ENCODE results near the gene TSC2.

DNA sequence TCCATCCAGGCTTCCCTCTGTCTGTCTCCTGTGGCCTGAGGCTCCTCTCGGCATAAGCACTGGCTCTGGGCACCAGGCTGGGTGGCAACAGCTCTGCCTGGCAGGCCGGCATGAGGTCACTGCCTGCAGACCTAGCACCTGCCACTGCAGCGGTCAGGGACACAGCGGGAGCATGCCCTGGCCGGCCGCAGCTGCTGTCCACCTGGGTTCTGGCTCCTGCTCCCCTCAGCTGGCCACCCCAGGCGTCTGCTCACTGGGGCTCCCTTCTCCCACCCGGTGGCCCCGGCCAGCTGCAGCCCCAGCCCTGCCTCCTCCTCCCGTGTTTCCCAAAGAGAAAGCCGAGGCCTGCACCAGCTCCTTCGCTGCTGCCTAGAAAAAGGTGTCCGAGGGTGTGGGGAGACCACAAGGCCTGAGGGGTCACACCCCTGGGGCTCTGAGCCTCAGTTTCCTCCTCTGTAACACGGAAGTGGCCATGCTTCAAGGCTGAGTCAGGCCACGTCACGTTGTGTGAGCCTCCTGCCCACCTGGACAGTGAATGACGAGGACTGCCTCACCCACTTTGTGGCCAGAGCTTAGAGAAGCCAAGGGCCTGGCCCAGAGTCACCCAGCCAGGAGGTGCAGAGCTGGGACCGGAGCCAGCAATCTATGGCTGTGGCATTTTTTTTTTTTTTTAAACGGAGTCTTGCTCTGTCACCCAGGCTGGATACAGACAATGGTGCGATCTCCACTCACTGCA lies 6.8 kb upstream of the TSC2 start:
- no peak for TF ChIP-seq OTX1 (CRISPR knock-in tag; IDR thresholded peaks at IDR 0.05)
- no peak for TF ChIP-seq ZNF232 (CRISPR knock-in tag; IDR thresholded peaks at IDR 0.05)
- no peak for TF ChIP-seq GATAD2A (IDR thresholded peaks at IDR 0.05)
- TF ChIP-seq GABPB1 (CRISPR knock-in tag; IDR thresholded peaks at IDR 0.05), result no peak
- TF ChIP-seq, protein P1, sequence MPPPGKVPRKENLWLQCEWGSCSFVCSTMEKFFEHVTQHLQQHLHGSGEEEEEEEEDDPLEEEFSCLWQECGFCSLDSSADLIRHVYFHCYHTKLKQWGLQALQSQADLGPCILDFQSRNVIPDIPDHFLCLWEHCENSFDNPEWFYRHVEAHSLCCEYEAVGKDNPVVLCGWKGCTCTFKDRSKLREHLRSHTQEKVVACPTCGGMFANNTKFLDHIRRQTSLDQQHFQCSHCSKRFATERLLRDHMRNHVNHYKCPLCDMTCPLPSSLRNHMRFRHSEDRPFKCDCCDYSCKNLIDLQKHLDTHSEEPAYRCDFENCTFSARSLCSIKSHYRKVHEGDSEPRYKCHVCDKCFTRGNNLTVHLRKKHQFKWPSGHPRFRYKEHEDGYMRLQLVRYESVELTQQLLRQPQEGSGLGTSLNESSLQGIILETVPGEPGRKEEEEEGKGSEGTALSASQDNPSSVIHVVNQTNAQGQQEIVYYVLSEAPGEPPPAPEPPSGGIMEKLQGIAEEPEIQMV (tag; conservative IDR thresholded peaks at IDR 0.05; ENCODE audit: low read depth), result no peak
- no peak for TF ChIP-seq ZNF274 (IDR thresholded peaks at IDR 0.05; ENCODE audit: borderline replicate concordance, low read depth, low read length)
- TF ChIP-seq, protein P2, sequence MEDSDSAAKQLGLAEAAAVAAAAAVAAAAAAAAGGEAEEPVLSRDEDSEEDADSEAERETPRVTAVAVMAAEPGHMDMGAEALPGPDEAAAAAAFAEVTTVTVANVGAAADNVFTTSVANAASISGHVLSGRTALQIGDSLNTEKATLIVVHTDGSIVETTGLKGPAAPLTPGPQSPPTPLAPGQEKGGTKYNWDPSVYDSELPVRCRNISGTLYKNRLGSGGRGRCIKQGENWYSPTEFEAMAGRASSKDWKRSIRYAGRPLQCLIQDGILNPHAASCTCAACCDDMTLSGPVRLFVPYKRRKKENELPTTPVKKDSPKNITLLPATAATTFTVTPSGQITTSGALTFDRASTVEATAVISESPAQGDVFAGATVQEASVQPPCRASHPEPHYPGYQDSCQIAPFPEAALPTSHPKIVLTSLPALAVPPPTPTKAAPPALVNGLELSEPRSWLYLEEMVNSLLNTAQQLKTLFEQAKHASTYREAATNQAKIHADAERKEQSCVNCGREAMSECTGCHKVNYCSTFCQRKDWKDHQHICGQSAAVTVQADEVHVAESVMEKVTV (CRISPR knock-in tag; IDR thresholded peaks at IDR 0.05), result no peak
- TF ChIP-seq, protein P3, sequence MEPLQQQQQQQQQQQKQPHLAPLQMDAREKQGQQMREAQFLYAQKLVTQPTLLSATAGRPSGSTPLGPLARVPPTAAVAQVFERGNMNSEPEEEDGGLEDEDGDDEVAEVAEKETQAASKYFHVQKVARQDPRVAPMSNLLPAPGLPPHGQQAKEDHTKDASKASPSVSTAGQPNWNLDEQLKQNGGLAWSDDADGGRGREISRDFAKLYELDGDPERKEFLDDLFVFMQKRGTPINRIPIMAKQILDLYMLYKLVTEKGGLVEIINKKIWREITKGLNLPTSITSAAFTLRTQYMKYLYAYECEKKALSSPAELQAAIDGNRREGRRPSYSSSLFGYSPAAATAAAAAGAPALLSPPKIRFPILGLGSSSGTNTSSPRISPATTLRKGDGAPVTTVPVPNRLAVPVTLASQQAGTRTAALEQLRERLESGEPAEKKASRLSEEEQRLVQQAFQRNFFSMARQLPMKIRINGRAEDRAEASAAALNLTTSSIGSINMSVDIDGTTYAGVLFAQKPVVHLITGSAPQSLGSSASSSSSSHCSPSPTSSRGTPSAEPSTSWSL (CRISPR knock-in tag; IDR thresholded peaks at IDR 0.05; ENCODE audit: borderline replicate concordance), result no peak
- TF ChIP-seq POLR2A (conservative IDR thresholded peaks at IDR 0.05), result no peak
- TF ChIP-seq, protein P4, sequence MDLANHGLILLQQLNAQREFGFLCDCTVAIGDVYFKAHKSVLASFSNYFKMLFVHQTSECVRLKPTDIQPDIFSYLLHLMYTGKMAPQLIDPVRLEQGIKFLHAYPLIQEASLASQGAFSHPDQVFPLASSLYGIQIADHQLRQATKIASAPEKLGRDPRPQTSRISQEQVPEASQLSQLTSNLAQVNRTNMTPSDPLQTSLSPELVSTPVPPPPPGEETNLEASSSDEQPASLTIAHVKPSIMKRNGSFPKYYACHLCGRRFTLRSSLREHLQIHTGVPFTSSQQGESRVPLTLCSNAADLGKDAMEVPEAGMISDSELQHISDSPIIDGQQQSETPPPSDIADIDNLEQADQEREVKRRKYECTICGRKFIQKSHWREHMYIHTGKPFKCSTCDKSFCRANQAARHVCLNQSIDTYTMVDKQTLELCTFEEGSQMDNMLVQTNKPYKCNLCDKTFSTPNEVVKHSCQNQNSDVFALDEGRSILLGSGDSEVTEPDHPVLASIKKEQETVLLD (IDR thresholded peaks at IDR 0.05), result no peak
- TF ChIP-seq SRF (CRISPR knock-in tag; IDR thresholded peaks at IDR 0.05), result no peak
- TF ChIP-seq, protein P5, sequence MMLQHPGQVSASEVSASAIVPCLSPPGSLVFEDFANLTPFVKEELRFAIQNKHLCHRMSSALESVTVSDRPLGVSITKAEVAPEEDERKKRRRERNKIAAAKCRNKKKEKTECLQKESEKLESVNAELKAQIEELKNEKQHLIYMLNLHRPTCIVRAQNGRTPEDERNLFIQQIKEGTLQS (IDR thresholded peaks at IDR 0.05), result no peak
- TF ChIP-seq, protein P5 (CRISPR knock-in tag; conservative IDR thresholded peaks at IDR 0.05), result no peak

All from K562 (cell line).